ENCODE data around the gene PRDM2.

Gene PRDM2

DNA sequence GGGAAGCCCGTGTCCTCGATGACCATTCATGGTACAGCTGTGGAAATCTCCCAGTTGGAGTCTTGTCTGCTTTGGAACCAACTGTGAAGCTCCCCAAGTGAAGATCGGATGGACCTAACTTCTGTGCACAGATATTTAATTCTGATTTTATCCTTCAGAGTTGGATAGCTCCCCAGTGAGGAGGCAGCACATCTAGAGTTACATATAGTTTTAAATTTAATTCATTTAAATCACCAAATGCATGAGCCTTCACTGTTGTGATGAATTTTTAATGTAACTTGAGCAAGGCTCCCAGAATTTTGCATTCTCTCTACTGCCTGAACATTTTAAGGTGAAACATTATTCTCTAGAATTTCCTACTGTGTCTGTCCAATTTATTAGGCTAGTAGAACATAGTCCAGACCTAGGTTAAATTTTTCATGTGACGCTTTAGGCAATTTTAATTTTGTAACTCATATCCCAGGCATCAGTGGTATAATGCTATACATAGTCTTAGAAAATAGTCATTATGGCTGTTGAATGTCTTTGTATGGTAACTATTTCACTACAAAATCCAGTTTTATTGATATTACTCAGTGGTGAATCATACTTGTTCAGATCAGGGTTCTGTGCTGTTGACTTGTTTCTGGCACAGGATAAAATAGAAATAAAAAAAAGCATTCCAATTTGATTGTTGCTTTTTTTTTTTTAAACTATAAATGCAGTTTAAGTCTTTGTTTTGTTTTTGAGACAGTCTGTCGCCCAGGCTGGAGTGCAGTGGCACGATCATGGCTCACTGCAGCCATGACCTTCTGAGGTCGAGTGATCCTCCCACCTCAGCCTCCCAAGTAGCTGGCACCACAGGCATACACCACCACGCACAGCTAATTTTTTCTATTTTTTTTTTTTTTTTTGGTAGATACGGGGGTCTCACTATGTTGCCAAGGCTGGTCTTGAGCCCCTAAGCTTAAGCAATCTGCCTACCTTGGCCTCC is 66.9 kb downstream of the PRDM2 start:
- no peak for DNase-seq

DNA sequence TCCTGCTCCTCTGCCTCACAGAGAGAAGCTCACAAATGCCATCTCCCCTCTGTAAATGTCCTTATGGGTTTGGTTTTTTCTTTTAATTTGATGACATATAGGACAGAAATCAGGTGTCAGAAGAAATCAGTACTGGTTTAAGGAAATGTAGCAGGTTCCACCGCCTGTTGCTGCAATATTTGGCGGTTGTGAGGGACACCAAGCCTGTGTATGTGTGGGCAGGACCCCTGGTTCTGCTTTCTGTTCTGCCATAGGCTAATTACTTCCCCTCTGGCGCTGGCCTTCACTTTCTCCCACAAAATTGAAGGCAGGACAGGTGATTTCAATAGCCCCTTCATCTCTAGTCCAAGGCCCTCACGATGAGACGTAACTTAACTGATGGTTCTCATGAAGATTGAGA is 69.2 kb downstream of the PRDM2 start:
- DNase-seq: no peak

DNA sequence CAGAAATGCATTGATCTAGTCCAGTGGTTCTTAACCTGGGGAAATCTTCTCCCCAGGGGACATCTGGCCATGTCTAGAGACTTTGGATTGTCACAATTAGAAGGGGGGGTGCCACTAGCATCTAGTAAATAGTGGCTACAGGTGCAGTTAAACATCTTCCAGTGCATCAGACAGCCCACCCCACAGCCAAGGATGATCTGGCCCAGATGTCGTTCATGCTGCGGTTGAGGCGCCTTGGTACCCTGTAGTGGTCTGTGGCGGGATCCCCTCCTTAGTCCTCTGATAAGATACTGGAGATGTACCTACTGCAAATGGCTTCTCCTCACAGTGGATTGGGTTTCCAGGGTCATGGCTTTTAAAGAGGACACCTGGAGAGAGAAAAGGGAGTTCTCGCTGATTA is 69.8 kb downstream of the PRDM2 start:
- no peak for DNase-seq

DNA sequence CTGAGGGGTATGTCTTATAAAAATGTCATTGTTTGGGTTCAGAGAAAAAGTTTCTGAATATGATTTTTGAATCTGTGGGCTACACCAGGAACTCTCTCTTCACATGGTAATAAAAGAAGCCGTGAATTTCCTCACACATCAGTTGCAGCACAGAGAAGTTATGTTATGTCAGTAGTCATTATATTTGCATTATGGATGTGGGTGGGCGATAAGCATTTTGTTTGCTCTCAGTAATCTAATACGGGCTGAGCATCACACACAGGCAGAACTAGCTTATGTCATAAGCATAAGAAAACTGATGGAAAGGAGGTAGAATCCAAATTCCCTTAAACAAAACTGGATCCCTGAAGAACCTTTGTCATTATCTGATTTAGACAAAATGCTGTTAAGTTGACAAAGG is 70.8 kb downstream of the PRDM2 start:
- no peak for DNase-seq

DNA sequence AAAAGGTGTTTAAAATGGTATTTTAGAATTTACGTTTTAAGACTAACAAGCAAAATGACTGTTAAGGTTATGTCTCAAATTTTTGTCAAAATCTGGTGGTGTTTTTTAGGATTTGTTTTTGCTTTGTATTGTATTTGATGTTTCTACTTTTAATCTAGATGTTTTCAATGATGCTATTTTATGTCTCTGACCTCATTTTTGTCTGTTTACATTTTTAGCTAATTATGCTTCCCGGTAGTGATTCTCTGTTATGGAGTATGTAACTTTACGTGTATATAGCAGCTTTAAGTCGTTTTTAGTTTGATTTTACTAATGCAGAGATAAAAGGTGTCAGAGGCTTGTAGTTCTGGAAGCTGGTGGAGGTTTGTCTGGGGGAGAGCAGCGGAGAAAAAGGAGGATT is 71.8 kb downstream of the PRDM2 start:
- DNase-seq: no peak

DNA sequence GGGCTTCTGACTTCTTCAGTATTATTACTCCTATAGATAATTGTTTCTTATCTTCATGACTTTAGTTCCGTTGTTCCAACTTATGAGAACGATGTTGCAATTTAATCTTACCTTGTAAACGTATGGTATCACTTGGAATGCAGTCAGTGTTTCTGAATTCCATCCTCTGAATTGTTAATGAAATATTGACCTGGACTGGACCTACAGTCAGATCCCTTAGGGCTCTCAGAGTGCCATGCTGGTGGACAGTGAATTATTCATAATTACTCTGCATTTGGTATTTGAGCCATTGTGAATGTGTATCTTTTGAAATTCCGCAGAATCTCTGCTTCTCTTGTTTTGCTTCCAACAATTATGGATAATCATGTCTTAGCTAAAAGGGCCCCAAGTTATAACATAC is 72.3 kb downstream of the PRDM2 start:
- no peak for DNase-seq

DNA sequence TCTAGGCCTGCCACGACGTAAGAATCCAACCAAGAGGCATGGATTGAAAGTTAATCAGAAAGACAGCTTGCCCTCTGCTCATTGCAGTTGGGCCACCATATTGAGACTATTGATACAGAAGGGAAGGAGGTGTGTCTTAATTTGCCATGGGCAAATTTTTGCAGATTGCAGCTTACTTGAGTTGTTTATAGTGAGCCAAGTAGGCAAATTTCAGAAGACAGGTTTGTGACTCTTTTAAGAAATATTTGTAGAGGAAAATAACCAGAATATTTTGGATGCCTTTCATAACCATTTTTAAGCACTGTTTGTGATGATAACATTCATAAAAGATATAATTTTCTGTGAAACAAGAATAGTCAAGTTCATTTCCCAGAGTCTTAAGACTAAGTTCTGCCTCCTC is 74.1 kb downstream of the PRDM2 start:
- no peak for DNase-seq

DNA sequence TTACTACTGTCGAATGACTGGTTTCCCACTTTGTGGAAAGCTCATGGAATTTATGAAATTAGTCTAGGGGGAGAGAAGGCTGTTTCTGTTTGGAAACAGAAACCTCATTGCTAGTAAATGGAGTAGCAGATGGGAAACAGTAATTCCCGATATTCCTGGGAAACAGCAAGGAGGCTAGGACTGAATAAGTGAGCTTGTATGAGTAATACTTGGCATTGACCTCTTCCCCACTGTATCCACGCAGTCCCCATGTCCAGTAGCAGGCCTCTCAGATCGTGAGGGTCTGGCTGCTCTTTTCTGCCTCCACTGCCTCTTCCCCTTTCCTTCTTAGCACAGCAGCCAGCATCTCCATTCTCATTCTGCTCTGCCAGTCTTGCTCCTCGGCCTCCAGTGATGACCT is 75.5 kb downstream of the PRDM2 start:
- no peak for DNase-seq

DNA sequence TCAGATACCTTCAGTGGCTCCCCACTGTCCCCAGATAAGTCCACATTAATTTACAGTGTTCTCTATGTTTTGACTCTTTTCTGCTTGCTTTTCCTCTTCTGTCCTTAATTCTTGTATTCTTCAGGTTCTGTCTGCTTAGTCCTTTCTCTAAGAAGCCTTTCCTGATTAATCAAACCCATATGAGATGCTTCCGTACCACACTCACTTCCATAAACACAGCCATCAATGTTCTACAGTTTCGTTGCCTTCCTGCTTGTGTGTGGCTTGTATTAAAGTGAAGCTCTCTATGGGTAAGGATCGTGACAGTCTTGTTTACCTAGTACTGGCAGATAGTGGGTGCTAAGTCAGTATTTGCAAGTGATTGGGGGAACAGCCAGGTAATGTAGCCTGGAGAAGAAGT is 75.9 kb downstream of the PRDM2 start:
- DNase-seq: no peak

DNA sequence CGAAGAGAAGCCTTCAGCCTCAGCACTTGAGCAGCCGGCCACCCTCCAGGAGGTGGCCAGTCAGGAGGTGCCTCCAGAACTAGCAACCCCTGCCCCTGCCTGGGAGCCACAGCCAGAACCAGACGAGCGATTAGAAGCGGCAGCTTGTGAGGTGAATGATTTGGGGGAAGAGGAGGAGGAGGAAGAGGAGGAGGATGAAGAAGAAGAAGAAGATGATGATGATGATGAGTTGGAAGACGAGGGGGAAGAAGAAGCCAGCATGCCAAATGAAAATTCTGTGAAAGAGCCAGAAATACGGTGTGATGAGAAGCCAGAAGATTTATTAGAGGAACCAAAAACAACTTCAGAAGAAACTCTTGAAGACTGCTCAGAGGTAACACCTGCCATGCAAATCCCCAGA is 78.4 kb downstream of the PRDM2 start:
- DNase-seq: no peak

DNA sequence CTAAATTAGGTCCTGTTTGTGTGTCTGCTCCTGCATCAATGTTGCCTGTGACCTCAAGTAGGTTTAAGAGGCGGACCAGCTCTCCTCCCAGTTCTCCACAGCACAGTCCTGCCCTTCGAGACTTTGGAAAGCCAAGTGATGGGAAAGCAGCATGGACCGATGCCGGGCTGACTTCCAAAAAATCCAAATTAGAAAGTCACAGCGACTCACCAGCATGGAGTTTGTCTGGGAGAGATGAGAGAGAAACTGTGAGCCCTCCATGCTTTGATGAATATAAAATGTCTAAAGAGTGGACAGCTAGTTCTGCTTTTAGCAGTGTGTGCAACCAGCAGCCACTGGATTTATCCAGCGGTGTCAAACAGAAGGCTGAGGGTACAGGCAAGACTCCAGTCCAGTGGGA is 79.9 kb downstream of the PRDM2 start:
- no peak for DNase-seq

DNA sequence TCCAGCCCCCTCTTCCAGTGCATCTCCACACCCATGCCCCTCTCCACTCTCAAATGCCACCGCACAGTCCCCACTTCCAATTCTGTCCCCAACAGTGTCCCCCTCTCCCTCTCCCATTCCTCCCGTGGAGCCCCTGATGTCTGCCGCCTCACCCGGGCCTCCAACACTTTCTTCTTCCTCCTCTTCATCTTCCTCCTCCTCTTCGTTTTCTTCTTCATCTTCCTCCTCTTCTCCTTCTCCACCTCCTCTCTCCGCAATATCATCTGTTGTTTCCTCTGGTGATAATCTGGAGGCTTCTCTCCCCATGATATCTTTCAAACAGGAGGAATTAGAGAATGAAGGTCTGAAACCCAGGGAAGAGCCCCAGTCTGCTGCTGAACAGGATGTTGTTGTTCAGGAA is 80.8 kb downstream of the PRDM2 start:
- DNase-seq: no peak

DNA sequence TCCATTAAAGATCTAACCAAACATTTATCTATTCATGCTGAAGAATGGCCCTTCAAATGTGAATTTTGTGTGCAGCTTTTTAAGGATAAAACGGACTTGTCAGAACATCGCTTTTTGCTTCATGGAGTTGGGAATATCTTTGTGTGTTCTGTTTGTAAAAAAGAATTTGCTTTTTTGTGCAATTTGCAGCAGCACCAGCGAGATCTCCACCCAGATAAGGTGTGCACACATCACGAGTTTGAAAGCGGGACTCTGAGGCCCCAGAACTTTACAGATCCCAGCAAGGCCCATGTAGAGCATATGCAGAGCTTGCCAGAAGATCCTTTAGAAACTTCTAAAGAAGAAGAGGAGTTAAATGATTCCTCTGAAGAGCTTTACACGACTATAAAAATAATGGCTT is 81.2 kb downstream of the PRDM2 start:
- no peak for DNase-seq

DNA sequence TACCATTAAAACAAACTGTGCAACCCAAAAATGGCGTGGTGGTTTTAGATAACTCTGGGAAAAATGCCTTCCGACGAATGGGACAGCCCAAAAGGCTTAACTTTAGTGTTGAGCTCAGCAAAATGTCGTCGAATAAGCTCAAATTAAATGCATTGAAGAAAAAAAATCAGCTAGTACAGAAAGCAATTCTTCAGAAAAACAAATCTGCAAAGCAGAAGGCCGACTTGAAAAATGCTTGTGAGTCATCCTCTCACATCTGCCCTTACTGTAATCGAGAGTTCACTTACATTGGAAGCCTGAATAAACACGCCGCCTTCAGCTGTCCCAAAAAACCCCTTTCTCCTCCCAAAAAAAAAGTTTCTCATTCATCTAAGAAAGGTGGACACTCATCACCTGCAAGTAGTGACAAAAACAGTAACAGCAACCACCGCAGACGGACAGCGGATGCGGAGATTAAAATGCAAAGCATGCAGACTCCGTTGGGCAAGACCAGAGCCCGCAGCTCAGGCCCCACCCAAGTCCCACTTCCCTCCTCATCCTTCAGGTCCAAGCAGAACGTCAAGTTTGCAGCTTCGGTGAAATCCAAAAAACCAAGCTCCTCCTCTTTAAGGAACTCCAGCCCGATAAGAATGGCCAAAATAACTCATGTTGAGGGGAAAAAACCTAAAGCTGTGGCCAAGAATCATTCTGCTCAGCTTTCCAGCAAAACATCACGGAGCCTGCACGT is 82.1 kb downstream of the PRDM2 start:
- no peak for DNase-seq

DNA sequence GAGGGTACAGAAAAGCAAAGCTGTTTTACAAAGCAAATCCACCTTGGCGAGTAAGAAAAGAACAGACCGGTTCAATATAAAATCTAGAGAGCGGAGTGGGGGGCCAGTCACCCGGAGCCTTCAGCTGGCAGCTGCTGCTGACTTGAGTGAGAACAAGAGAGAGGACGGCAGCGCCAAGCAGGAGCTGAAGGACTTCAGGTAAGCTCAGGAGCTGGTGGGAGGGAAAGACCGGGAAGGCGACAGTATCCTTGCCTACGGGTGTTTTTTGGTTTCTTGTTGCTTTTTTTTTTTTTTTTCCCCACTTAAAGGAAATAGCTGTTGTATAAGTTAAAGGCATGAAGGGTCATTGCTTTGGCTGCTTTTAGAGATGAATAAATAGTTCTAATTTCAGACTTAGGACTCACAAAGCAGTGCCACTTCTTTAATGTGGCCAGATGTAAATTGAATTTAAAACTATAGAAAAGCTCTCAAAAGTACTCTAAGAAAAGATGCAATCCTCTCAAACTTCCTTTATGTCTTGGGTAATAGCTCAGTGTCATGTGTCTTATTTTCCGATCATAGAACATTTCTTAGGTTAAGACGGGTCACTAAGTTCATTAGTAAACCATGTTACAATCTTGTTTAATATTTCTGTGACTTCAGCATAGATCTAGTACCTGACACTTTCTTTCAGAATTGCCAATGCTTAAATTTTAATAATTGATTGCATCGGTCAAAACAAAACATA is 82.8 kb downstream of the PRDM2 start:
- DNase-seq: no peak

DNA sequence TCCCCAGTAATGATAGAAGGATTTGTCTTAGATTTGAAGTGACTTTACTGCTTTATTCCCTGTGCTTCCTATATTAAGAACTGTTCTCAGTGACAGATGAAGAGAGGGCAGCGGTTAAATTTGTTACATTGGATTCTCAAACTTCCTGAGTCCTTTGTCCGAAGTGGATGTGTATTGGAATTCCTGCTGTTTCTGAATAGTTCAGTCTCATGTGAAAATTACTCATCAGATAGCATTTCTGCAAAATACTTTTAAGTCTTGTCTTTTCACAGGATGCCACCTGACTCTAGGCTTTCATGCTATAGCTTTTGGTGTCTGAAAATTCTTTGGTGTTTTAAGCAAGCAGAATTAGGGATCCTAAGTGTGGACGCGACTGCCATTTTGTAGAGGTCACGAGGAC is 83.6 kb downstream of the PRDM2 start:
- DNase-seq: no peak

DNA sequence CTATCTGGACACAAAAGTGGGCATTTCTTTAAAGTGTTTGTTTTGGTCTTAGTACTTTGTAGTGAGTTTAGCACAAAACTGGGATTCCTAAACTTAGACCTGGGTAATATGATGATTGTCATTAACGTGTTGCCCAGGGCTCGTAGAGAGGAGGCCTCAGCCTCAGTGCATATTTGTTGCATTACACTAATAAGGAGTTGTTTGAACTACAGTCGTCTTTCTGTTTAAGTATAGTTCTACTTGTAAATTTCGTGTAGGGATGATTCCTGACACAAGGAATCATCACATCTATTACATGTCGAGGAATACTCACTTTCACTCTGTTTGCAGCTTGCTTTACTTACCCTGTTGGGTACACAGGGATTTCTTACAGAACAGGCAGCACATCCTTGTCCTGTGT is 85.0 kb downstream of the PRDM2 start:
- no peak for DNase-seq

DNA sequence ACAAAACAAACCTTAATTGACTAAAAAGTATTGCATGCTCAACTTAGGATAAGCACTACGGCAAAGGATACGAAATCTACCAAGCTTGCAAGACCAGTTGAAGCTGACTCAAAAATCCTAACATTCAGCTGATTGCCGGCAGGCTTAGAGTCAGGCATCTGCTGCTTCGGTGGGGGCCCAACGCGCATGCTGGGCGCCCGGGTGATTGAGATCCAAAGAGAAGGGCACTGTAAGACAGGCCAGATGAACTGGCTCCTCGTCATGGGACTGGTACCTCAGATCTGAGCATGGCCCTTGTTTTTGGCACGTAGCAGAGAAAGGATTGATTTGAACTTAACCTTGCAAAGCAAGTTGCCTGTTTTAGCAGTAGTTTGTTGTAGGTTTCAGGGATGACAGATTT is 86.6 kb downstream of the PRDM2 start:
- DNase-seq: no peak

DNA sequence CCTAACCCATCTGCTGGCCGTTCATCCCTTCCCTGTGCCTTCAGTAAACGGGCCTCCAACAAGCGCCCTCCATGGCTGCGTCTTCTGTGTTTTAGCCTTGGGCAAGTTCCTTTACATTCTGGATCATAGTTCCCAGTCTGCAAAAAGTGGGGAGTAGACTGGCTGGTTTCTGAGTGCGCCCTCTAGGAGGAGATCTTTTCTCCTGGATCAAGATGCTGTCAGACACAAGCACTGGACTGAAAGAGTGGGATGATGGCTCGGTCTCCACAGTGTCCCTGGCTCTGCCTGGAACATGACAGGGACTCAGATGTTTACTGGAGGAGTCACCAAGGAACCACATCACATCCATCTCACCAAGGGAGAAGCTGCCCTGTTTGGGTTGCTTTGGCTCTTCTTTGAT is 88.8 kb downstream of the PRDM2 start:
- DNase-seq: no peak

DNA sequence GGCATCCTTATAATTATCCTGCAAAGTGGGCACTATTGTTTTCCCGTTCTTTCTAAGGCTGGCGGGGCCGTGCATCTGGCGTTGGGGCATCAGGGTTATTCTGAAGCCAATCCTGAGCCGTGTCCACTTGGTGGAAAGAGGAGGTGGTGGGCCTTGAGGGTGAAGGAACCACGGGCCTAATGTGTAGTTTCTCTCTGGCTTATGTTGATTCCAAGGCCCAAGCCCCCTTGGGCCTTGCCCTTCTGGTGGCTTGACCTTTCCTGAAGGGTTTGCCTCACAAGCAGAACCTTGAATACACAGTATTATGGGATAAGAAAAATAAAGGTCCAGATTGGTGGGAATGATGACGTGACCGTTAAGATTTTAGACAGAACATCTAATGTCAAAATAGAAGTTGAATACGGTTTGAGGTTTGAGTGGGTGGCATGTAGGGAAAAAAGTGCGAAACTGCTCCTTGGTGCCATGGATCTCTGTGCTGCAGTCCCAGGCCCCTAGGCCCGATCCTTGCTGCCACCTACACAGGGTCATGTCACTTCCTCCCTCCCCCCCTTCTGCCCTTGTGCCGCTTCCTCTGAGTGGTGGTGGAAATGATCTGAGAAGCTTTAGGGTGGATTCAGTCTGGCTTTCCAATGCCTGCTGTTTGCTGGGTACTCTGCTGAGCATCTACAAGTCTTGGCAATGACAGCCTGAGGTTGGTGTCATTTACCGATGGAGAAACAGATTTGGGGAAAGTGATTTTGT is 90.5 kb downstream of the PRDM2 start:
- peak; percentile 15 for DNase-seq

DNA sequence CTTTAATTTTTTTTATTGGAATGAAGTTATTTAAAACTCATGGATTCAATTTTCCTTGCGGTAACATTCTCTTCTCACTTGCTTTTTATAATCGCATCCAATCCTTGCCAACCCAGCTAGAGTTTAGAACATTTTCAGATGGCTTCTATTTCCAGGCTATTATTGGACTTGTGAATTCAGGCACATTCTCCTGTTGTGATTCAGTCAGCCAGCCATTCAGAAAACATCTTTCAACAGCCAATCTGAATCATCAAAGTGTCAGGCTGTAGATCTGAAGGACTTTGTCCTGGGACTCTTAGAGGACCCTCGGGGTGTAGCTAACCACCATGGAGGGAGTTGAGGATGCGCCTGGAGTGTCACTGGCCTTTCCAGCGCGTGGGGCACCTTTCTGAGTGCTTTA is 92.4 kb downstream of the PRDM2 start:
- no peak for DNase-seq

DNA sequence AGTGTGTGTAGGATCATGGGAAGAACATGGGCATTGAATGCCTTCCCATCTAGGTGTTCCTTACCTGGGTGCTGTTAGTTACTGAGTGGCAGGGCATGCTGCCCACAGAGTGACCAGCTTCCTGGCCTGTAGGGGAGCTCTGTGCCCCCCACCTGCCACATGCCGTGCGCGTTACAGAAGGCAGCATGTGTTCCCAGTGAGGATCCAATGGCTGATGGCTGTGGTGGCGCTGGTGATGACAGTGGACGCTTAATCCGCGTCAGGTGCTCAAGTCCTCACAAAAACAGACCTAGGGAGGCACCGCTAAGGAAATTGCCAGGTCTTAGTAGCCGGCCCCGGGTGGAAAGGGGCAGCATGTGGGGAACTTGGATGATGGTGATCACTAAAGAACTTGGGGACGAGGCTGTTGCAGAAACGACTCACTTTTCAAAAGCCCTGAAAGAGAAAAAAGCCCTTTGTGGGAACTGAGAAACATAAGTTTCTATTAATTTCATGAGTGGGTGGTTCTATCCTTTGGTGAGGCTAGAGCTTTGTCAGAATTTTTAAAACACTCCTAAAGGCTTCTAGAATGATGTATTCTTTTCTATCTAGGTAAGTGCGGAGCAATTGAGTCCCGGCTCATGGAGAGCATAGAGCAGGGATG is 93.2 kb downstream of the PRDM2 start:
- no peak for DNase-seq

Measured in CD4-positive, alpha-beta T cell treated with Interleukin-6 for 4 hours (primary cell).